Measurements from ENCODE around the gene ATP2A2.

GRCh38 chr12:110251381-110251780 is 29.7 kb upstream of the ATP2A2 start:
- TF ChIP-seq SP1 (IDR thresholded peaks at IDR 0.05; ENCODE audit: low read depth, low read length): no peak
- TF ChIP-seq ATF2 (IDR thresholded peaks at IDR 0.05; ENCODE audit: low read length): no peak
- TF ChIP-seq ZNF274 (IDR thresholded peaks at IDR 0.05; ENCODE audit: borderline replicate concordance, extremely low read depth, low read length): no peak
- TF ChIP-seq CTCF (IDR thresholded peaks at IDR 0.05; ENCODE audit: control extremely low read depth in 1 of 3, insufficient read depth in 1 of 3, low read depth in 1 of 3, low read length in 3 of 3): no peak
- TF ChIP-seq CHD2 (IDR thresholded peaks at IDR 0.05; ENCODE audit: low read length): no peak
- TF ChIP-seq EZH2 (IDR thresholded peaks at IDR 0.05; ENCODE audit: low read depth, low read length, severe bottlenecking): no peak
- TF ChIP-seq KDM4A (IDR thresholded peaks at IDR 0.05; ENCODE audit: low read depth, low read length, severe bottlenecking): no peak
- TF ChIP-seq FOSL1 (IDR thresholded peaks at IDR 0.05; ENCODE audit: insufficient read depth, low read depth, low read length): no peak
- TF ChIP-seq, protein P1, sequence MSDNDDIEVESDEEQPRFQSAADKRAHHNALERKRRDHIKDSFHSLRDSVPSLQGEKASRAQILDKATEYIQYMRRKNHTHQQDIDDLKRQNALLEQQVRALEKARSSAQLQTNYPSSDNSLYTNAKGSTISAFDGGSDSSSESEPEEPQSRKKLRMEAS (IDR thresholded peaks at IDR 0.05): no peak
- no peak for TF ChIP-seq SIX5 (IDR thresholded peaks at IDR 0.05; ENCODE audit: low read depth, low read length)
- no peak for TF ChIP-seq RFX5 (IDR thresholded peaks at IDR 0.05; ENCODE audit: borderline replicate concordance, low read depth, low read length)
- TF ChIP-seq CBX5 (IDR thresholded peaks at IDR 0.05; ENCODE audit: low read depth, low read length): no peak
- no peak for TF ChIP-seq TAF1 (IDR thresholded peaks at IDR 0.05; ENCODE audit: low read depth, low read length)
